HL-60 (cell line): ENCODE measurements around the gene KRTAP9-9.

Experiments used
- DNase-seq, 2 experiments: peaks; one replicate each; pipeline ENCODE4 v3.0.0-alpha.2; 2010 to 2020; ENCODE audit warnings: low read depth in 1 of 2, low spot score in 1 of 2
- H3K27ac ChIP-seq: fragments of 250-450 bp; sonication (Bioruptor Pico); replicated peaks from 2 replicates; pipeline ENCODE4 v1.5.1; 2020; ENCODE audit warnings: mild to moderate bottlenecking, moderate library complexity
- H3K27me3 ChIP-seq: fragments of 250-450 bp; sonication (Bioruptor Pico); 2 replicates; pipeline ENCODE4 v1.5.1; 2021; ENCODE audit warnings: mild to moderate bottlenecking, moderate library complexity; ENCODE audit not compliant: insufficient read depth, poor library complexity, severe bottlenecking
- H3K4me3 ChIP-seq: replicated peaks from 2 replicates; pipeline ENCODE4 v1.5.1; 2011; ENCODE audit warnings: mild to moderate bottlenecking, control low read depth, low read length; ENCODE audit not compliant: insufficient read depth
- GABPA ChIP-seq: IDR thresholded peaks from 2 replicates; pipeline ENCODE4 v1.6.1; 2012; ENCODE audit warnings: low read depth
- POLR2AphosphoS5 ChIP-seq: IDR thresholded peaks from 2 replicates; pipeline ENCODE4 v1.6.1; 2012; ENCODE audit warnings: low read depth
- SPI1 ChIP-seq: IDR thresholded peaks from 2 replicates; pipeline ENCODE4 v1.6.1; 2012; ENCODE audit warnings: low read depth, mild to moderate bottlenecking, borderline replicate concordance
- TF ChIP-seq, protein P1 (sequence below): IDR thresholded peaks from 2 replicates; pipeline ENCODE4 v1.6.1; 2012; ENCODE audit warnings: low read depth; ENCODE audit not compliant: insufficient replicate concordance
- TF ChIP-seq, protein P2 (sequence below): IDR thresholded peaks from one replicate; pipeline ENCODE4 v1.5.1; 2011; ENCODE audit warnings: low read length, control low read depth, inconsistent platforms; ENCODE audit not compliant: insufficient read depth

The KRTAP9-9 gene

GRCh38 chr17:41284043-41284442 is 28.9 kb downstream of the KRTAP9-9 start:
- Histone ChIP-seq H3K27ac (no peak overlapping the region), H3K4me3 (no peak overlapping the region), H3K27me3 (peaks cover 2% of the 10 kb centered on the region)
- TF ChIP-seq SPI1 = no peak
- TF ChIP-seq, protein P1, sequence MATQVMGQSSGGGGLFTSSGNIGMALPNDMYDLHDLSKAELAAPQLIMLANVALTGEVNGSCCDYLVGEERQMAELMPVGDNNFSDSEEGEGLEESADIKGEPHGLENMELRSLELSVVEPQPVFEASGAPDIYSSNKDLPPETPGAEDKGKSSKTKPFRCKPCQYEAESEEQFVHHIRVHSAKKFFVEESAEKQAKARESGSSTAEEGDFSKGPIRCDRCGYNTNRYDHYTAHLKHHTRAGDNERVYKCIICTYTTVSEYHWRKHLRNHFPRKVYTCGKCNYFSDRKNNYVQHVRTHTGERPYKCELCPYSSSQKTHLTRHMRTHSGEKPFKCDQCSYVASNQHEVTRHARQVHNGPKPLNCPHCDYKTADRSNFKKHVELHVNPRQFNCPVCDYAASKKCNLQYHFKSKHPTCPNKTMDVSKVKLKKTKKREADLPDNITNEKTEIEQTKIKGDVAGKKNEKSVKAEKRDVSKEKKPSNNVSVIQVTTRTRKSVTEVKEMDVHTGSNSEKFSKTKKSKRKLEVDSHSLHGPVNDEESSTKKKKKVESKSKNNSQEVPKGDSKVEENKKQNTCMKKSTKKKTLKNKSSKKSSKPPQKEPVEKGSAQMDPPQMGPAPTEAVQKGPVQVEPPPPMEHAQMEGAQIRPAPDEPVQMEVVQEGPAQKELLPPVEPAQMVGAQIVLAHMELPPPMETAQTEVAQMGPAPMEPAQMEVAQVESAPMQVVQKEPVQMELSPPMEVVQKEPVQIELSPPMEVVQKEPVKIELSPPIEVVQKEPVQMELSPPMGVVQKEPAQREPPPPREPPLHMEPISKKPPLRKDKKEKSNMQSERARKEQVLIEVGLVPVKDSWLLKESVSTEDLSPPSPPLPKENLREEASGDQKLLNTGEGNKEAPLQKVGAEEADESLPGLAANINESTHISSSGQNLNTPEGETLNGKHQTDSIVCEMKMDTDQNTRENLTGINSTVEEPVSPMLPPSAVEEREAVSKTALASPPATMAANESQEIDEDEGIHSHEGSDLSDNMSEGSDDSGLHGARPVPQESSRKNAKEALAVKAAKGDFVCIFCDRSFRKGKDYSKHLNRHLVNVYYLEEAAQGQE = no peak
- TF ChIP-seq, protein P2, sequence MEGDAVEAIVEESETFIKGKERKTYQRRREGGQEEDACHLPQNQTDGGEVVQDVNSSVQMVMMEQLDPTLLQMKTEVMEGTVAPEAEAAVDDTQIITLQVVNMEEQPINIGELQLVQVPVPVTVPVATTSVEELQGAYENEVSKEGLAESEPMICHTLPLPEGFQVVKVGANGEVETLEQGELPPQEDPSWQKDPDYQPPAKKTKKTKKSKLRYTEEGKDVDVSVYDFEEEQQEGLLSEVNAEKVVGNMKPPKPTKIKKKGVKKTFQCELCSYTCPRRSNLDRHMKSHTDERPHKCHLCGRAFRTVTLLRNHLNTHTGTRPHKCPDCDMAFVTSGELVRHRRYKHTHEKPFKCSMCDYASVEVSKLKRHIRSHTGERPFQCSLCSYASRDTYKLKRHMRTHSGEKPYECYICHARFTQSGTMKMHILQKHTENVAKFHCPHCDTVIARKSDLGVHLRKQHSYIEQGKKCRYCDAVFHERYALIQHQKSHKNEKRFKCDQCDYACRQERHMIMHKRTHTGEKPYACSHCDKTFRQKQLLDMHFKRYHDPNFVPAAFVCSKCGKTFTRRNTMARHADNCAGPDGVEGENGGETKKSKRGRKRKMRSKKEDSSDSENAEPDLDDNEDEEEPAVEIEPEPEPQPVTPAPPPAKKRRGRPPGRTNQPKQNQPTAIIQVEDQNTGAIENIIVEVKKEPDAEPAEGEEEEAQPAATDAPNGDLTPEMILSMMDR = no peak
- TF ChIP-seq POLR2AphosphoS5 = no peak
- TF ChIP-seq GABPA = no peak
- no peak for DNase-seq

- Histone ChIP-seq H3K27ac (no peak overlapping the region), H3K27me3 (peaks cover 2% of the 10 kb centered on the region), H3K4me3 (no peak overlapping the region)
- DNase-seq = no peak
- no peak for TF ChIP-seq GABPA
- TF ChIP-seq, protein P2 = no peak
These were observed 29.4 kb downstream of the KRTAP9-9 start for GRCh38 chr17:41284546-41284945.

DNA sequence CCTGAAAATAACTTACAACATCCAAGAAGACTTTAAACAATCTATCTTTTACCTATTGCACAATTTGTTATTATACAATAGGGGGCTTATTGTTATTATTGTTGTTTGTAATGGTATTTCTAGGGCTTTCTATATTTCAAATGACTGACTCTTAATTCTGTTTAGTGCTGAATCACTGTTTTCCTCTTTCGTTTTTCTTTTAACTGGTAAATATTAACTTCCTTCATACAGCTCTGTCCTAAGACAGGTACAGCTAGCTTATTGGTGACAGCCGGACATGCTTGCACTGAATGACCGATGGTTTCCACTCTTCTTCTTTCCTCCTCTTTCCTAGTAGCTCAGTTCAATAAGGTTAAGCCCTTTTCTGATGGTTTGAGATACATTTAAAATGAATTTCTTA is 31.9 kb downstream of the KRTAP9-9 start:
- TF ChIP-seq POLR2AphosphoS5 (no peak), GABPA (no peak), SPI1 (no peak)
- TF ChIP-seq, protein P1 = no peak
- TF ChIP-seq, protein P2 = no peak
- H3K27me3 ChIP-seq = peaks cover 2% of the 10 kb centered on the region
- H3K27ac ChIP-seq = no peak overlapping the region
- no peak for DNase-seq
- no peak overlapping the region for H3K4me3 ChIP-seq

GRCh38 chr17:41294016-41294415 is 38.8 kb downstream of the KRTAP9-9 start:
- Histone ChIP-seq H3K27me3 (no peaks in the 10 kb centered on the region), H3K27ac (no peak overlapping the region), H3K4me3 (no peak overlapping the region)
- DNase-seq = no peak
- no peak for TF ChIP-seq SPI1
- TF ChIP-seq, protein P2 = no peak
- TF ChIP-seq GABPA = no peak
- TF ChIP-seq, protein P1 = no peak
- no peak for TF ChIP-seq POLR2AphosphoS5
